GM13976 (cell line): ENCODE measurements around the gene SUGCT.

Experiments used
- DNase-seq: peaks from one replicate; pipeline ENCODE4 v3.0.0; 2012; ENCODE audit warnings: low spot score
- in situ Hi-C: fragments of 300-500 bp; cut with MboI; formaldehyde crosslinking; loops from one replicate; pipeline ENCODE4 v1.12.0; 2022; ENCODE audit warnings: low sequenced_read_pairs, mixed read lengths, inconsistent platforms; ENCODE audit not compliant: unreplicated experiment
- TF ChIP-seq, protein P1 (sequence below): IDR thresholded peaks from 2 replicates; pipeline ENCODE4 v1.5.1; 2012; ENCODE audit warnings: borderline replicate concordance, mild to moderate bottlenecking; ENCODE audit not compliant: insufficient read depth; ENCODE audit errors: extremely low read depth, missing control alignments, control extremely low read depth

The SUGCT gene

DNA sequence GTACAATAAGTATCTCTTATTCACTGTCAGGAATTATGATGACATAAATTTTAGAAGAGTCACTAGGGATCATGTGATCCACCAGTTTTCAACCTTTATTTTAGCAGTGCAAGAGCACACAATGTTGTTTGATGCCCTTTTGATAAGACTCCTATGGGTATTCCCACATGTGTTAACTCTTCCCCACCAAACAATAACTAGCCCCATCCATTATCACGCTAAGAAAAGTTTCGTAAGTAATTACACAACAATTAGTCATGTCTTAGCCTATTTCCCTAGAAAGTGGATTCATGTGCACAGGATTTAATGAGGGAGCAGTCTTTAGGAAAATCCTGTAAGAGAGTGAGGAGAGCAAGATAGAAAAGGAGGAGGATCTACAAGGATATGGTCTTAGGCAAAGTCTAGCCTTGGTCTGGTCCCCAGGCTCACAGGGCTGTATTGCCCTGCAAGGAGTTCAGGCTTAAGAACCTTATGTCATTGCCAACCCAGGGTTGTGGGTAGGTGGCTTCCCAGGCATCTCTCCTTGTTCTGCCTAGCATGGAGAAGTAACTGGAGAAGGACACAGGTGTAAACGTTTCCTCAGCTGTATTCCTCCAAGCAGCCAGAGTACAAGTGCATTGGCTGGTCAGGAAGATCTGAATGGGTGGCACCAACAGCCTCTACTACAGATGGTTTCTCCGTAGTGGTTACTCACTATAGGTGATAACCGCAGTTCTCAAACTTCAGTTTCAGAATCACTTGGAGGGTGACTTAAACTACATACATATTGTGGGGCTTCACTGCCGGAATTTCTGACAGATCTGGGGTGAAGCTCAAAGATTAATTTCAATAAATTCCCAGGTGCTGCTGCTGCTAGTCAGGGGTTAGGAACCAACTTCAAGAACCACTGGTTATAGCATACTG is 574.5 kb downstream of the SUGCT start:
- no peak for DNase-seq
- TF ChIP-seq, protein P1, sequence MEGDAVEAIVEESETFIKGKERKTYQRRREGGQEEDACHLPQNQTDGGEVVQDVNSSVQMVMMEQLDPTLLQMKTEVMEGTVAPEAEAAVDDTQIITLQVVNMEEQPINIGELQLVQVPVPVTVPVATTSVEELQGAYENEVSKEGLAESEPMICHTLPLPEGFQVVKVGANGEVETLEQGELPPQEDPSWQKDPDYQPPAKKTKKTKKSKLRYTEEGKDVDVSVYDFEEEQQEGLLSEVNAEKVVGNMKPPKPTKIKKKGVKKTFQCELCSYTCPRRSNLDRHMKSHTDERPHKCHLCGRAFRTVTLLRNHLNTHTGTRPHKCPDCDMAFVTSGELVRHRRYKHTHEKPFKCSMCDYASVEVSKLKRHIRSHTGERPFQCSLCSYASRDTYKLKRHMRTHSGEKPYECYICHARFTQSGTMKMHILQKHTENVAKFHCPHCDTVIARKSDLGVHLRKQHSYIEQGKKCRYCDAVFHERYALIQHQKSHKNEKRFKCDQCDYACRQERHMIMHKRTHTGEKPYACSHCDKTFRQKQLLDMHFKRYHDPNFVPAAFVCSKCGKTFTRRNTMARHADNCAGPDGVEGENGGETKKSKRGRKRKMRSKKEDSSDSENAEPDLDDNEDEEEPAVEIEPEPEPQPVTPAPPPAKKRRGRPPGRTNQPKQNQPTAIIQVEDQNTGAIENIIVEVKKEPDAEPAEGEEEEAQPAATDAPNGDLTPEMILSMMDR, result no peak
- in situ Hi-C loops, result no loop called here

DNA sequence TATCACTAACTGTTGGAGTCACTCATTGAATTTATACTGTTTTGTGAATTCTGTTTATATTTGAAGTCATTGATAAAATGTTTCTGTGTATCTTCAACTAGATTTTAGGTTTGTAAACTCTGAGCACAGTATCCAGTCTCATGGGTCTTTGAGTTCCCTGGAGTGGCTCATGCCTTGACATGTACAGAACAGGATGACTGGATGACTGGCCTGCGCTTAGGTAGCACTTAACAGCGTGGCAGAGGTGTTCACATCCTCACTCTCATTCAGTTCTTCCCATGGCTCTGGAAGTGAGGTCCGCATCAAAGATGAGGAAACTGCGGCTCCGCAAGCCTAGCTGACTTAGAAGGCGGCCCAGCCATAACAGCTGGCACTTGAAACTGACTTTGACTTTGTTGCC is 576.9 kb downstream of the SUGCT start:
- in situ Hi-C loops, result no loop called here
- TF ChIP-seq, protein P1, result no peak
- DNase-seq, result no peak

DNA sequence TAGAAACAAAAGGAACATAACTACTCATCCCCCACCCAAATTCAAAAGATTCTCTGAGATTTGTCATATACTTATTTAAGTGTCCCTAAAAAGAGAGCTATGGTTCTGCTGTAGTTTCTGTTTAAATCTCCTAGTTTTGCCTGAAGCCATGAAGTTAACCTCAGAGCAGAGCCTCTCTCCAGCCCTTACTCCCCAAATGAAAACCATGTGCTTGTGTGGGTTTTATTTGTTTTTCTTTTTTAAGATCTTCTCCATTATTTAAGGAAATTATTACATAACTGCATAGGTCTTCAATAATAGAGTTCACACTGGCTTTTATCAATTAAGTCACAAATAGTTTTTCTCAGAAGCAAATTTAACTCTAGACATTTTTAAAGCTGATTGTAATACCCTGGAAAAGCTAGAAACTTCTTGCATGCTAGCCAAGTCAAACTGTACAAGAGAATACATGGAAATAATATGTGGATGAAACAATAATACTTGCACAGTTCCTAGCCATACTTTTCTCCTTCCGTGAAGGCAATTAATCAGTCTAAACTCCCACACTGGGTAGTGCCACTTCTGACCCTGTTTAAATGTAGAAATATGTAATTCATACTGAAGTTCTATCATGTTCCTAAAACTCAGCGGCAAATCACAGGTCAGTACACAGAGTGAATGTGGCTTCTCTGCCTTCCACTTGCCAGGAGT is 579.7 kb downstream of the SUGCT start:
- DNase-seq, result no peak
- TF ChIP-seq, protein P1, result no peak
- in situ Hi-C loops, result no loop called here

DNA sequence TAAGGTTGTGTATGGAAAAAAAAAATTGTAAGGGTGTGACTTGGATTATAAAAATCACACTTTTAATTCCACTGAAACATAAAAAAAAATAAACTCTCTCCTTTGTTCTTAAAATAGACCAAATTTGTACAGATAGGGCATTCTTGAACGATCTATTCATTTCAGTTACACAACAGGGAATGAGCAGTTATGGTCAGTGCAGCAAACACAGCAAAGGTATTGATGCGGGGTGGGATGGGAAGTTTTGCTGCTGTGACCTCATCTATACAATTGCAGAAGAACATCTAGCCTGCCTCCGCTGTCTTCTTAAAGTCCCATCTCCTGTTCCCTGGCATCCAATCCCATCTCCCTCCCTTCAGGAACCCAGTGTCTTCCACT is 580.2 kb downstream of the SUGCT start:
- TF ChIP-seq, protein P1, result no peak
- no peak for DNase-seq
- in situ Hi-C loops, result no loop called here

DNA sequence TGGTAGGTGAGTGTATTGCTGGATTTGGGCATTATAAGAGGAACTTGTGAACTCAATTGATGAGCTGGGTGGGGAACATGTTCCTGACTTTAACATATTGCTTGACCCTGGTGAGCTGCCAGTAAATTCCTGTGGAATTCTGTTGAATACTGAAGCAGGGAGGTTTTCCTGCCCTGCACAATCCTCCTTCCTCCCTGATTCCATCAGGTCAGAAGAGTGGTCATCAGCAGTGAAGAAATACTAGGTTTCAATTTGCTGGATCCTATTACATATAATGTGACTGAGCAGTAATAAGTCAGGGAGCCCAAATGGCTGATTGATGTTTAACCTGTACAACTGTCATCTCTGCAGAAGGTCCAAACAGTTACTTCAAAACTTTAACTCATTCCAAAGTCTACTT is 581.2 kb downstream of the SUGCT start:
- DNase-seq, result no peak
- in situ Hi-C loops, result no loop called here
- TF ChIP-seq, protein P1, result no peak

DNA sequence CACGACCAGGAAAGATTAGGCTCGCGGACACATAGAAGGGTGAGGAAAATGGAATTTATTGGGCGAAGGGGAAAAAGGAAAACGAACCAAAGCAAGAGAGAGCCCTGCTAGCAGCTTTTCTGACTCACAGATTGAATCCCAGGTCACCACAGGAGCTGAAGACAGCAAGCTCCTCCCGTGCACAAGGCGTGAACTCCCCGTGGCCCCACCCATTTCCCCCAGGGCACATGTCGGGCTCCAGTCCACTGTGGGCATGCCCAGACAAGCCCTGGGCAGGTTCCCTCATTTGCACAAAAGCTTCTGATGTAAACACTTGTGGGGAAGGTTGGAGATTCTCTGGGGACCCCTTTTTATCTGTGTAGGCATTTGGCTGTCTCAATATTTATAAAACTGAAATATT is 582.4 kb downstream of the SUGCT start:
- in situ Hi-C loops, result no loop called here
- DNase-seq, result no peak
- TF ChIP-seq, protein P1, result no peak
